Amniotic epithelial cell (primary cell): Measurements from ENCODE around the gene ZNF687.

Source experiments
- DNase-seq: peaks from one replicate; pipeline ENCODE4 v3.0.0-alpha.2; 2010; ENCODE audit warnings: low read depth

The ZNF687 gene

GRCh38 chr1:151312411-151312810, 30.3 kb downstream of the ZNF687 start:
- no peak for DNase-seq

GRCh38 chr1:151312826-151313225, 30.7 kb downstream of the ZNF687 start:
- DNase-seq = no peak

DNA sequence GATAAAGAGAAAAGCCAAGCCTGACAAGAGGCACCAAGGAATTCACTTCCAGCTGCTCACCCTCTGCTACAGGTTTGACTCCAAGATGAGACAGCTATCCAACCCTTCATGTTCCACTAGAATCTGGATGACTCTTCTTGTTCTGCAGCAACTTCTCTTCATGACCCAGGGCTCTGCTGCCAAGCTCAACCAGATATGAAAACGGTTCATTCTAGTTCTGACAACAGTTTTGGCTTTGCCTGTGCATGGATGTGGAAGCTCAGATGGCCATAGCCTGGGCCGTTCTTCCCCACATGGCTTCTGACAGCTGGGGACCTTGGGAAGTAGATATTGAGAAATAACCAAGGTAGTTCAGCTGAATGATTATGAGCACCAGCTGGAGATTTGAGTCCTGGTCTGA, 31.4 kb downstream of the ZNF687 start:
- DNase-seq = no peak

- DNase-seq = peak; percentile 60
Observed at GRCh38 chr1:151314137-151314875, 32.2 kb downstream of the ZNF687 start.

DNA sequence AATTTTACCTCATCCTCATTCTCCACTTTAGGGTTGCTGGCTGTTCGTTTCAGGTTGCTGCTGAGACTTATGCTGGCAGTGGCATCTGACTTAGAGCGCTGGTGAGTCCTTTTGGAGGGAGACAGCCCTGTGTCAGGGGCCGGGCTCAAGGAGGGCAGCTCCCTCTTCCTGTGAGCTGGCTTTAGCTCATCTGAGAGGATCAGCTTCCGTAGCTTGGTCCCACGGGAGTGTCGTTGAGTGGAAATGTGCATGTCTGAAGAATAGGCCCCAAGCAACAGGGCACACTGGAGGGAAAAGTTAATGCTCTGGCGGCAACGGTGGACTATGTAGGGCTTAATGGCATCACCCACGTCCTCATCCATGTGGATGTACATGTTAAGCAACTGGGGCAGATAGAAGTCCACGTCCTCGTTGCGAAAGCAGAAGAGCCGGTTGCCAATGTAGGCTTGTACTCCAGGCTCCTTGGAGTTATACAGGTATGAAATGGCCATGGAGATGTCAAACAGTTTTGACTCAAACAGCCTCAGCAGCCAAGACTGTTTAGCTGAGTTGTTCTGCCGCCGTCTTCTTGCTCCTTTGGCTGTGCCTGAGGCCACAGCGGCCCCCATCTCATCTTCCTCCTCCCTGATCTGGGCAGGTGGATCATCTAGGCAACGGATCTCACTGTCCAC, 33.6 kb downstream of the ZNF687 start:
- no peak for DNase-seq

GRCh38 chr1:151318975-151319374, 36.9 kb downstream of the ZNF687 start:
- DNase-seq = no peak

- DNase-seq = no peak
Observed at GRCh38 chr1:151324390-151324930, 42.4 kb downstream of the ZNF687 start.

GRCh38 chr1:151325231-151325630, 43.1 kb downstream of the ZNF687 start:
- peak; percentile 53 for DNase-seq

DNA sequence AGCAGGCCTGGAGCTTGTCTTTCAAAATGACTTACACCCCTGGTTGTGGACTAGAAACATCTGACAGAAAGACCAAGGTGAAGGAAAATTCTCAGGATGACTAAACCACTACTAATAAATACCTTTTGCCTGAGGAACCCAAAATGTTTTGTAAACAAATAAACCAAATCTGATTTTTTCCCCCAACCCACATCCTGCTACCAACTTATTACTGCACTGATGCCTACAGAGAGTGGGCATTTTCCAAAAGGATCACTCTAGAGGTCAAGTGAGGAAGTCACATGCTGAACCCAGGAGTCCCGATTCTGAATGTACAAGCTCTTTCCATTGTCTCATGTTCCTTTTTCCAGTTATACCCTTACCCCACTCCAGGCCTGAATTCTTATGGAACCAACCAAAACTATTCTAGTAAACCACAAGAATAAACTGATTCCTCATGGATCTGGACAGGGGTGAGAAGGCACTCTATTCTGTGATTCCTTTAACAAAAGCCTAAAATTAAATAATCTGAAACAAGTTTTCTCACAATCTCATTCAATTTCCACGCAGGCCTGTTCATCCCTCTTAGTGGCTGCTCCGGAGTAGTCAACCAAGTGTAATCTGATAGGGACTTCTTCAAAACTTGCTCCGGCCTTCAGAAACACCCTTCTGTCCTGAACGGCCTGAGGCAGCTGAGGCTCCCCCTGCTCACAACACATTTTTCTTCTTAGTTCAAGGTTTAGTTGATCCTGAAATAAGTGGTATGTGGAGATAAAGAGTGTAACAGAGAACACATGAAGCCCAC, 43.7 kb downstream of the ZNF687 start:
- DNase-seq = no peak

DNA sequence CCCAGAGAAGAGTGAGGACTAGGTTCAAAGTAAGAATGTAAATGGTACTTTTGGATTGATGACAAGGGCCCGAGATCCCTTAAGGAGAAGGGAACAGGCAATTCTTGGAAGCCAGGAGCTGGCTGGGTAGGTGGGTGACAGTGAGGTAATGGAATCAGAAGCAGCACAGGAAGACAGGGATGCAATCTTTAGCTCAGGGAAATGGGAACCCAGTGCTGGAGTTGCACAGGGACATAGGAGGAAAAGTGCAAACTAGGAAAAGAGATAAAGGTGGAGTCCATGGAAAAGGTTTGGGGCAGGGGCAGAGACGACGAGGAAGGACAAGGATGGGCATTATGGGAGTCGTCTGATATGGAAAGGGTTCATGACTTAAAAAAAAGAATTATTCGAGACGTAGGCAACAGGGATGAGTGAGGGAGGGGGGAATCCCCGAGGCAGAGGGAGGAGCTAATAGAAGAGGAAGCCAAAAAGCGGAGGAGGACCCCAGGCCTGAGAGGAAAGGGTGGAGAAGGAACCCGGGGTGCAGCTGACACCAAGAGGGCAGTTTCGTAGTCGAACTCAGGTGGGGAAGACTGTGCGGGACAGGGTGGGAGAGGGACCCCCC, 44.6 kb downstream of the ZNF687 start:
- DNase-seq = no peak

GRCh38 chr1:151327223-151327902, 45.3 kb downstream of the ZNF687 start, which contains the start of gene PI4KB:
Gene PI4KB (minus strand): TSS chr1:151327416. CDS start chr1:151316481, 10,935 bp downstream.
- peak; percentile 97 for DNase-seq

GRCh38 chr1:151327903-151328674, 46.0 kb downstream of the ZNF687 start:
- DNase-seq = no peak

DNA sequence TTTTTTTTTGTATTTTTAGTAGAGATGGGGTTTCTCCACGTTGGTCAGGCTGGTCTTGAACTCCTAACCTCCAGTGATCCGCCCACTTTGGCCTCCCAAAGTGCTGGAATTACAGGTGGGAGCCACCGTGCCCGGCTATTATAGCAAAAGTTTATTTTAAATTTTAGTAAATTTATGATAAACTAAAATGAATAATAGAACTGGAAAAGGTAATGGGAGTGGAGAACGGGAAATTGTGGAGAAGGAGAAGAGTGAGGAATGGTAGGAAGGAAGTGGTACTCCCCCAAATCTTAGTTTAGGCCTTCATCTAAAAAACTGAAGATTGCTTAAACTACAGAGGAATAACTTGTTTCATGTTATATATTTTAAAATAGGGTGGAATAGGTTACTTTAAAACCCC, 52.7 kb downstream of the ZNF687 start:
- DNase-seq = no peak

DNA sequence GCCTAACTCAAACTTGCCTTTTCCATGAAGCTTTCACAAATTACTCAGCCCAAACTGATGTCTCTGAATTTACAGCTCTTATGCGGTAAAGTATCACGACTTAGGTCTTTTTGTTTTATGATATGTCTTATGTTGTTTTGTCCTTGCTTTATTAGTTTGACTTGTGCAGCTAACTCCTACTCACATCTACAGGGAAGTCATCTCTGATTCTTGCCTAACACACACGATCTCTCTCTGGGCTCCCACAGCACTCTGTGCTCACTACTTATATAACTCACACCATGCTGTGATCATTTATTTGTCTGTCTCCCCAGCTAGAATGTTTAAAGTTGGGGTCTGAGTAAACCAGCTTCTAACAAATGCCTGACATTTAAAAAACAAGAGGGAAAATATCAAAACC, 54.5 kb downstream of the ZNF687 start:
- no peak for DNase-seq

DNA sequence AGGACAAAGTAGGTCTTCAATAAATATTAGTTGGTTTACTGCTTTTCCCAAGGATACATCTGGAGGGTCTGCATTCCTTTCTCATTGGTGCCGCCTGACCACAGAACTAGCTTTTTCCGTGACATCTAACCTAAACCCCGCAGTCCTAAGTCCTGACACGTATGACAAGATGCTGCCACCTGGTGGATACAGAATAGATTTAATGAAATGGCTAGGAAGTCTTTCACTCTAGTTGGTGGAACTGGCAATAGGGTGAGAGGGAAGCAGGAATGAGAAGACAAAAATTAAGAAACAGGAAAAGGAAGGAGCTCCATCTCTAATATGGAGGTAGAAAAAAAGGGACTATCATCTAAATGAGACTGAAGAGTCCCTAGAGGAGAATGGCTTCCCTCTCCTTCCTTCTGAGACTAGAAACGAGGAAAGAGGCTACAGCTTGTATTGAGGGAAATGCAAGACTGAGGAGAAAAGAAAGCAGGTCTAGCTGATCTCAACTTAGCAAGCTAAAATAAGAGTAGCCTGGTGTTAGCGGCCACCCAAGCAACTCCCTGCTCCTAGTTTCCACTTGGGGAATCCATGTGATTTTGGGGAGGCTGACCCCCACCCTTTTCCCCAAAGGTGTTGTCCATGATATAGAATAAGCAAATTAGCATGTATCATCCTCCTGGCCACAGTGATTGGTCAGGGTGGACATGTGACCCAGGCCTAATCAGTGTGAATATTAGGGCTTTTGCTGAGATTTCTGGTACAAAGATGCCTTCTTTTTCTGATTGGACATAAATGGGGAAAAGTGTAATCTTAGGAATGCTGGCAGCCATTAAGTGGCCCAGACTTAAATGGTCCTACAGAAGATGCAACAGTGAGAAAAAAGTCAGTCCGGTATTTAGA, 59.0 kb downstream of the ZNF687 start:
- peak; percentile 74 for DNase-seq
